LNCaP clone FGC (cell line): ENCODE data around the gene TBC1D12.
"Not testable (repeated sequence)": the region's sequence is repeated elsewhere in the genome, so short reads cannot be mapped to it uniquely, and the experiment has no call there.

Source experiments
- DNase-seq: peaks from one replicate; pipeline ENCODE4 v3.0.0-alpha.2; 2011; ENCODE audit warnings: low read depth
- H3K4me3 ChIP-seq: 2 replicates; pipeline ENCODE4 v1.5.1; 2011; ENCODE audit warnings: mild to moderate bottlenecking, low read depth, low read length, control low read depth
- CTCF ChIP-seq: IDR thresholded peaks from 2 replicates; pipeline ENCODE4 v1.5.1; 2012; ENCODE audit warnings: mild to moderate bottlenecking; ENCODE audit not compliant: control insufficient read depth, insufficient read depth; ENCODE audit errors: extremely low read depth

Gene TBC1D12

DNA sequence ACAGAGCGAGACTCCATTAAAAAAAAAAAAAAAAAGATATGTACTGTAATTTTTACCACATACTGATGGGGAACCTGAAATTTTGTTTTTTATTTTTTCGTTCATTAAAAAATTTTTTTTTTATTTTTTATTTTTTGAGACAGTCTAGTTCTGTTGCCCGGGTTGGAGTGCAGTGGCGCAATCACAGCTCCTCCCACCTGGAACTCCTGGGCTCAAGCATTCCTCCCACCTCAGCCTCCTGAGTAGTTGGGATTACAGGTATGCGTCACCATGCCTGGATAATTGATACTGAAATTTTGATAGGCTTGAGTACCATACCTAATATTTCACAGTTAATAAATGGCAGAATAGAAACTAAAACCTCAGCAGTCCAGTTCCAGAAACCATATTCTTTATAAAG lies 122.4 kb downstream of the TBC1D12 start:
- H3K4me3 ChIP-seq: no peak overlapping the region
- no peak for TF ChIP-seq CTCF
- no peak for DNase-seq

GRCh38 chr10:94531550-94531949 lies 129.2 kb downstream of the TBC1D12 start:
- DNase-seq: not testable (repeated sequence)

DNA sequence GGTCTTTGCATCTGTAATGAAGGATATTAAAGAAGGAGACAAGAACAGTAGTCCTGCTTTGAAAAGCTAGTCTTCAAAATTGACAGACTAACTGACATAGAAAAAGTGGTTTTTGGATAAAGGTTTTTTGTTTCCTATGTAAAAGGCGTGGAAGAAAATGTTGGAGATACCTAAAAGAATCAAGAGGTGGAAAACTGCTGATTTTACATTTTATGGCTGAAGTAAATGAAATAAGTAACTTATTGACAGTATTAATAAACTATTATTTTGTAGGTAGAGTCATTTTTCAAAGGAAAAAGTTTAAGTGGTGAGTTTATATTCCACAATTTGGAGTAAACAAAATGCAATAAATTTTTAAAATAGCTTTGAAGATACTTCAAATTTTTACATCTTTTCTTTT lies 130.7 kb downstream of the TBC1D12 start:
- H3K4me3 ChIP-seq: no peak overlapping the region
- no peak for TF ChIP-seq CTCF
- DNase-seq: no peak

More at GRCh38 chr10:94531550-94531949, 129.2 kb downstream of the TBC1D12 start:
- not testable (repeated sequence) for H3K4me3 ChIP-seq

- not testable (repeated sequence) for DNase-seq, H3K4me3 ChIP-seq
These were observed 139.9 kb downstream of the TBC1D12 start for GRCh38 chr10:94542282-94542681.

DNA sequence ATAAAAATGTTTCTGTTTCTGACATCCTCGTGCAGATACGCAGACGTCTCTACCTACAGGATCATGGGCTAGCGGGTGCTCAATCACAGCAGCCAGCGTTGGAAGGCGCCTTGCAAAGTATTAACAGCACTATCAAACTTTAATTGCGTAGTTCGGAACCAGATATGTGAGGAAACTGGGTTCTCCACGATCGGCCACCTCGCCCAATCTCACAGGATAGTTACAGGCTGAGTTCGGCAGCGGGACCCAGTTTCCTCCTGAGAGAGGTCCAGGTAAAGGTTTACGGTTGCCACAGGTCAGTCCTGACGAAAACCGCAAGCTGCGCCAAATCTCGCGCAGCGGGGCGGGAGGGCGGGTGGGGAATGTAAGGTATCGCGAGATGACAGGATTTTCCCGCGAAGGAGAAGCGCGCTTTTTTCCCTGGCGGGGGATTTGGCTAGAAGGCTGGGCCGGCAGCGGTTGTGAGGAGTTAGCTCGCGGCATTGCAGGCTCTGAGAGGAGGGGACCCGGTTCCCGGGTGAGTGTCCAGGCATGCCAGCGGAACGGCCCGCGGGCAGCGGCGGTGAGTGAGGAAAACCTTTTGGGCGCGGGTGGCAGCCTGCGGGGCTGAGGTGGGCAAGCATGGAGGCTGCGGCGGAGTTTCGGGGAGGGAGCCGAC lies 143.2 kb downstream of the TBC1D12 start, which contains the start of gene HELLS:
Gene HELLS, plus strand, starts transcription at position 398 of the 658 bp plus-strand sequence. Its CDS starts 134 bp downstream, at position 532.
- DNase-seq: peak; percentile 76
- H3K4me3 ChIP-seq: peak within 1 kb of the TSS; percentile 63
- no peak for TF ChIP-seq CTCF

- no peak for TF ChIP-seq CTCF
- DNase-seq: no peak
- H3K4me3 ChIP-seq: peak overlapping the region; percentile 63
These were observed 143.9 kb downstream of the TBC1D12 start for GRCh38 chr10:94546049-94546900.

GRCh38 chr10:94546901-94547185 lies 144.5 kb downstream of the TBC1D12 start:
- DNase-seq: no peak
- peak overlapping the region; percentile 63 for H3K4me3 ChIP-seq
- TF ChIP-seq CTCF: no peak

- H3K4me3 ChIP-seq: no peak overlapping the region
- TF ChIP-seq CTCF: no peak
- no peak for DNase-seq
These were observed 146.9 kb downstream of the TBC1D12 start for GRCh38 chr10:94549221-94549620.

DNA sequence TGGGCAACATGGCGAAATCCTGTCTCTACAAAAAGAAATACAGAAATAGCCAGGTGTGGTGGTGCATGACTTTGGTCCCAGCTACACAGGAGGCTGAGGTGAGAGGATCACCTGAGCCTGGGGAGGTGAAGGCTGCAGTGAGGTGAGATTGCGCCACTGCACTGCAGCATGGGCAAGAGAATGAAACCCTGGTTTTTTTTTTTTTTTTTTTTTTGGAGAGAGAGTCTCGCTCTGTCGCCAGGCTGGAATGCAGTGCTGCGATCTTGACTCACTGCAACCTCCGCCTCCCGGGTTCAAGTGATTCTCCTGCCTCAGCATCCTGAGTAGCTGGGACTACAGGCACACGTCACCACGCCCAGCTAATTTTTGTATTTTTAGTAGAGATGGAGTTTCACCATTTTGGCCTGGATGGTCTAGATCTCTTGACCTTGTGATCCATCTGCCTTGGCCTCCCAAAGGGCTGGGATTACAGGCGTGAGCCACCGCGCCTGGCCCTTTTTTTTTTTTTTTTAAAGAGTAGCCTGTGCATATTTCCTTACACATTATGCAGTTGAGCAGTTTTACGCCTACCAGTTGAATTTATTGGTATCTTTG lies 165.5 kb downstream of the TBC1D12 start:
- not testable (repeated sequence) for H3K4me3 ChIP-seq, DNase-seq
